GM23338 (cell line): ENCODE results near the gene CYP1B1. TPM values are rescaled to one million over a fixed set of nuclear protein-coding genes. Genes with fewer than 3 reads are reported as not detected.

Experiments used
- ATAC-seq: fragments of 200-7000 bp; cut with Tn5 transposase; 3 replicates; pipeline ENCODE4 v1.9.1; 2020
- DNase-seq: peaks from one replicate; pipeline ENCODE4 v3.0.0-alpha.2; 2015; ENCODE audit warnings: low spot score
- H2AFZ ChIP-seq: fragments of 200-600 bp; sonication (generic); 2 replicates; pipeline ENCODE4 v1.8.0; 2016; ENCODE audit warnings: antibody characterized with exemption, mild to moderate bottlenecking, moderate library complexity
- H3F3A ChIP-seq: fragments of 200-600 bp; sonication (generic); replicated peaks from 2 replicates; pipeline ENCODE4 v1.8.0; 2017; ENCODE audit warnings: antibody characterized with exemption, mixed run types, low read depth
- H3K27ac ChIP-seq: fragments of 200-600 bp; sonication (generic); 2 replicates; pipeline ENCODE4 v1.6.1; 2016; ENCODE audit warnings: low read depth
- H3K27me3 ChIP-seq: fragments of 200-600 bp; sonication (generic); 2 replicates; pipeline ENCODE4 v1.8.0; 2016; ENCODE audit warnings: mild to moderate bottlenecking, mixed run types, moderate library complexity; ENCODE audit not compliant: insufficient read depth
- H3K36me3 ChIP-seq: fragments of 200-600 bp; sonication (generic); 2 replicates; pipeline ENCODE4 v1.8.0; 2016; ENCODE audit warnings: mild to moderate bottlenecking; ENCODE audit not compliant: insufficient read depth
- H3K4me1 ChIP-seq: fragments of 200-600 bp; sonication (generic); 2 replicates; pipeline ENCODE4 v1.8.0; 2016; ENCODE audit warnings: mild to moderate bottlenecking, moderate library complexity; ENCODE audit not compliant: insufficient read depth
- H3K4me2 ChIP-seq: fragments of 200-600 bp; sonication (generic); 2 replicates; pipeline ENCODE4 v1.7.1; 2017; ENCODE audit warnings: mixed run types
- H3K4me3 ChIP-seq: fragments of 200-600 bp; sonication (generic); 2 replicates; pipeline ENCODE4 v1.6.1; 2016; ENCODE audit warnings: mixed run types
- H3K79me2 ChIP-seq: fragments of 200-600 bp; sonication (generic); replicated peaks from 2 replicates; pipeline ENCODE4 v1.8.0; 2017; ENCODE audit warnings: mild to moderate bottlenecking; ENCODE audit not compliant: insufficient read depth
- H3K9me2 ChIP-seq: fragments of 200-600 bp; sonication (generic); 2 replicates; pipeline ENCODE4 v1.8.0; 2017; ENCODE audit not compliant: insufficient read depth
- H4K20me1 ChIP-seq: fragments of 200-600 bp; sonication (generic); replicated peaks from 2 replicates; pipeline ENCODE4 v1.8.0; 2017; ENCODE audit warnings: mild to moderate bottlenecking; ENCODE audit not compliant: insufficient read depth
- H3K27ac Mint-ChIP-seq: 2 replicates; pipeline ENCODE4 v1.8.0; 2020; ENCODE audit warnings: inconsistent platforms, mild to moderate bottlenecking, moderate library complexity, mixed read lengths
- H3K27me3 Mint-ChIP-seq: 3 replicates; pipeline ENCODE4 v1.8.0; 2022; ENCODE audit warnings: low read depth, mild to moderate bottlenecking, moderate library complexity, mixed read lengths, inconsistent platforms; ENCODE audit not compliant: insufficient read depth, poor library complexity
- H3K36me3 Mint-ChIP-seq: 3 replicates; pipeline ENCODE4 v1.8.0; 2021; ENCODE audit warnings: low read depth, mild to moderate bottlenecking, inconsistent platforms, moderate library complexity, mixed read lengths
- H3K4me1 Mint-ChIP-seq: 3 replicates; pipeline ENCODE4 v1.8.0; 2020; ENCODE audit warnings: mild to moderate bottlenecking, inconsistent platforms, mixed read lengths
- H3K4me3 Mint-ChIP-seq: 3 replicates; pipeline ENCODE4 v1.8.0; 2021; ENCODE audit warnings: moderate library complexity, mild to moderate bottlenecking, inconsistent platforms, mixed read lengths
- H3K9me3 Mint-ChIP-seq: 3 replicates; pipeline ENCODE4 v1.8.0; 2020; ENCODE audit warnings: moderate library complexity, mild to moderate bottlenecking, inconsistent platforms, mixed read lengths
- CREB1 ChIP-seq: fragments of 250-450 bp; sonication (Bioruptor Pico); IDR thresholded peaks from 2 replicates; pipeline ENCODE4 v1.5.0; 2020; ENCODE audit warnings: low read depth, mild to moderate bottlenecking, moderate library complexity
- EZH2 ChIP-seq: fragments of 200-600 bp; sonication (generic); IDR thresholded peaks from one replicate; pipeline ENCODE4 v1.8.0; 2017; ENCODE audit warnings: antibody characterized with exemption, mild to moderate bottlenecking, low read depth; ENCODE audit not compliant: unreplicated experiment
- EZH2phosphoT487 ChIP-seq: fragments of 200-600 bp; sonication (generic); IDR thresholded peaks from one replicate; pipeline ENCODE4 v1.8.1; 2018; ENCODE audit warnings: antibody characterized with exemption; ENCODE audit not compliant: unreplicated experiment
- JUNB ChIP-seq: IDR thresholded peaks from one replicate; pipeline ENCODE4 v1.6.1; 2016; ENCODE audit warnings: antibody characterized with exemption; ENCODE audit not compliant: unreplicated experiment
- NANOG ChIP-seq: IDR thresholded peaks from 2 replicates; pipeline ENCODE4 v1.6.1; 2016; ENCODE audit warnings: antibody characterized with exemption, borderline replicate concordance
- STAT1 ChIP-seq: IDR thresholded peaks from one replicate; pipeline ENCODE4 v1.6.1; 2016; ENCODE audit warnings: antibody characterized with exemption; ENCODE audit not compliant: unreplicated experiment
- ZNF114 ChIP-seq: fragments of 250-450 bp; sonication (Bioruptor Pico); IDR thresholded peaks from 2 replicates; pipeline ENCODE4 v1.5.0; 2020; ENCODE audit warnings: mild to moderate bottlenecking, moderate library complexity
- ZNF331 ChIP-seq: fragments of 250-450 bp; sonication (Bioruptor Pico); IDR thresholded peaks from 2 replicates; pipeline ENCODE4 v1.5.0; 2020; ENCODE audit warnings: low read depth, mild to moderate bottlenecking, moderate library complexity
- polyA plus RNA-seq: library from polyadenylated mRNA; unstranded; fragments of >200 nt; fragmentation: Nextera tagmentation; extraction: Ambion mirVana; gene quantifications from 2 replicates; pipeline ENCODE4 v1.2.1, GENCODE V29; 2016
- total RNA-seq: library from RNA; depleted of rRNA; stranded (reverse); fragments of >200 nt; shearing (Covaris generic); gene quantifications from 2 replicates; pipeline ENCODE4 v1.2.3, GENCODE V29; 2014
- TF ChIP-seq, protein P1 (sequence below): IDR thresholded peaks from 2 replicates; pipeline ENCODE4 v1.6.1; 2016; ENCODE audit warnings: antibody characterized with exemption
- TF ChIP-seq, protein P2 (sequence below): IDR thresholded peaks from one replicate; pipeline ENCODE4 v1.6.1; 2018; ENCODE audit warnings: antibody characterized with exemption; ENCODE audit not compliant: unreplicated experiment

CYP1B1 gene
- total and polyA plus RNA-seq, 2 experiments from 2014 or later: 3.3 to 6.2 TPM

DNA sequence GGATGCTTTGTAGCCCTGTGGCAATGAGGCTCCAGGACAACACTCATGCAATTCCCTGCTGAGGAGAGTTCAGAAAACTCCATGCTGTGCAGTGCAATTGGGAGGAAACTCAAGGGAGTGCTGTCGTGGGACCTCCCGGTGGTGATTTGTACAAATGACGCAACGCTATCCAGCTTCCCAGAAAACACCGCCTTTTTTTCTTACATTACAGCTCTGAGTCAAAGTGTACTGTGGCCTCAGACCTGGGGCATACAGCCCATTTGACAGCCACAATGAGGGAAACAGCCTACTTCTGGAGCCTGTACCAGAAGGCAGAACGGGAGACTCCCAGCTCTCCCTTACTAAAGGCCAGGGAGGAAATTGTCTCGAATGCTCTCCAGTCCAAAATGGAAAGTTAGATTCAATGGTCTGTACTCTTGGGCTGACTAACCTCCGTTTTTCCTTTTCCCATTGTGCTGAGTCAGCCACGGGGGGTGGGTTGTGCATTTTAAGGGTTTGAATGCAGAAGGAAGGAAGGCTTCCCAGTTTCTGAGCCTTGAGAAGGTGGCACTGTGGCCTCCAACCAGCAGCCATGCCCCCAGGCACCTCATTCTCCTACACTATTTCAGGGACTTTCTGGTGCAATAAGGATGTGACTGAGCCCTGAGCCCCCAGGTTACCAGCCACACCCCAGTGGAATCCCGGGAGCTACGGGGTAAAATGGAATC is 16.4 kb upstream of the CYP1B1 start:
- DNase-seq (no peak), ATAC-seq (no peak)
- Mint-ChIP-seq H3K4me1 (peaks cover 45% of the 10 kb centered on the region), H3K27ac (no peak overlapping the region), H3K9me3 (no peaks in the 10 kb centered on the region; the same call in 2 of the 3 replicates), H3K27me3 (peaks cover 37% of the 10 kb centered on the region), H3K36me3 (no peaks in the 10 kb centered on the region), H3K4me3 (no peak overlapping the region)
- no peak overlapping the region for H3K27ac ChIP-seq
- TF ChIP-seq CREB1 (CRISPR knock-in tag) (no peak), NANOG (no peak), ZNF114 (CRISPR knock-in tag) (no peak)
- peaks cover 39% of the 10 kb centered on the region for H3K27me3 ChIP-seq
- no peak overlapping the region for H3K4me3 ChIP-seq
- peaks cover 51% of the 10 kb centered on the region for H3K4me1 ChIP-seq
- peak overlapping the region; percentile 69; the same call in 1 of the 2 replicates for H2AFZ ChIP-seq
- 0 out of 2 replicates have a peak, but pooled peaks cover 6% of the 10 kb centered on the region for H3K9me2 ChIP-seq
- no peaks in the 10 kb centered on the region for H3F3A ChIP-seq
- H4K20me1 ChIP-seq: no peaks in the 10 kb centered on the region
- H3K36me3 ChIP-seq: no peaks in the 10 kb centered on the region
- H3K4me2 ChIP-seq: peak overlapping the region; percentile 40; the same call in 1 of the 2 replicates
- H3K79me2 ChIP-seq: no peaks in the 10 kb centered on the region

DNA sequence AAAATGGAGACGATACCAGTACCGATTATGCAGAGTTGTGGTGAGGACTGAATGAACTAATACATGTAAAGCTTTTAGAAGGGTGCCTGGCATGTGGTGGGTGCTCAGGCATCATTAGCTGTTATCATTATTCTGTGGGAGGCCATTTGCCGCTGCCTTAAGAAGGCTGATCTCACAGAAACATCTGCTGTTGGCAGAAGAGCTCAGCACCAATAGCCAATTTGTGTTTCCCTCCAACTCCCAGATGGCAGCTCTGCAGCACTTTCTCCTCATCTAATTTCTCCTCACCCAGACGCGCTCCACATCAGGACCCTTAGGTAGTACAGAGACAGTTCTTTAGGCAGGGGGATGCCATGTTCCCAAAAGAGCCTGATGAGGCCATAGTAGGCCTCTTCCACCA is 15.8 kb upstream of the CYP1B1 start:
- Histone ChIP-seq H3K9me2 (0 out of 2 replicates have a peak, but pooled peaks cover 6% of the 10 kb centered on the region), H3K4me2 (peak overlapping the region; percentile 40; the same call in 1 of the 2 replicates), H3K27me3 (peaks cover 33% of the 10 kb centered on the region), H3K27ac (no peak overlapping the region), H3K4me3 (no peak overlapping the region), H3F3A (no peaks in the 10 kb centered on the region), H3K79me2 (no peaks in the 10 kb centered on the region), H4K20me1 (no peaks in the 10 kb centered on the region), H2AFZ (no peak overlapping the region), H3K4me1 (peaks cover 46% of the 10 kb centered on the region), H3K36me3 (no peaks in the 10 kb centered on the region)
- Mint-ChIP-seq H3K4me1 (peaks cover 45% of the 10 kb centered on the region), H3K27me3 (peaks cover 33% of the 10 kb centered on the region), H3K9me3 (no peaks in the 10 kb centered on the region; the same call in 2 of the 3 replicates), H3K4me3 (no peak overlapping the region), H3K27ac (no peak overlapping the region), H3K36me3 (no peaks in the 10 kb centered on the region)
- ATAC-seq: no peak
- DNase-seq: no peak
- TF ChIP-seq ZNF331 (CRISPR knock-in tag): no peak
- no peak for TF ChIP-seq EZH2
- TF ChIP-seq ZNF114 (CRISPR knock-in tag): no peak
- no peak for TF ChIP-seq CREB1 (CRISPR knock-in tag)
- TF ChIP-seq NANOG: no peak
- no peak for TF ChIP-seq STAT1
- TF ChIP-seq, protein P1, sequence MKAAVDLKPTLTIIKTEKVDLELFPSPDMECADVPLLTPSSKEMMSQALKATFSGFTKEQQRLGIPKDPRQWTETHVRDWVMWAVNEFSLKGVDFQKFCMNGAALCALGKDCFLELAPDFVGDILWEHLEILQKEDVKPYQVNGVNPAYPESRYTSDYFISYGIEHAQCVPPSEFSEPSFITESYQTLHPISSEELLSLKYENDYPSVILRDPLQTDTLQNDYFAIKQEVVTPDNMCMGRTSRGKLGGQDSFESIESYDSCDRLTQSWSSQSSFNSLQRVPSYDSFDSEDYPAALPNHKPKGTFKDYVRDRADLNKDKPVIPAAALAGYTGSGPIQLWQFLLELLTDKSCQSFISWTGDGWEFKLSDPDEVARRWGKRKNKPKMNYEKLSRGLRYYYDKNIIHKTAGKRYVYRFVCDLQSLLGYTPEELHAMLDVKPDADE: no peak
- TF ChIP-seq EZH2phosphoT487: no peak
- TF ChIP-seq, protein P2, sequence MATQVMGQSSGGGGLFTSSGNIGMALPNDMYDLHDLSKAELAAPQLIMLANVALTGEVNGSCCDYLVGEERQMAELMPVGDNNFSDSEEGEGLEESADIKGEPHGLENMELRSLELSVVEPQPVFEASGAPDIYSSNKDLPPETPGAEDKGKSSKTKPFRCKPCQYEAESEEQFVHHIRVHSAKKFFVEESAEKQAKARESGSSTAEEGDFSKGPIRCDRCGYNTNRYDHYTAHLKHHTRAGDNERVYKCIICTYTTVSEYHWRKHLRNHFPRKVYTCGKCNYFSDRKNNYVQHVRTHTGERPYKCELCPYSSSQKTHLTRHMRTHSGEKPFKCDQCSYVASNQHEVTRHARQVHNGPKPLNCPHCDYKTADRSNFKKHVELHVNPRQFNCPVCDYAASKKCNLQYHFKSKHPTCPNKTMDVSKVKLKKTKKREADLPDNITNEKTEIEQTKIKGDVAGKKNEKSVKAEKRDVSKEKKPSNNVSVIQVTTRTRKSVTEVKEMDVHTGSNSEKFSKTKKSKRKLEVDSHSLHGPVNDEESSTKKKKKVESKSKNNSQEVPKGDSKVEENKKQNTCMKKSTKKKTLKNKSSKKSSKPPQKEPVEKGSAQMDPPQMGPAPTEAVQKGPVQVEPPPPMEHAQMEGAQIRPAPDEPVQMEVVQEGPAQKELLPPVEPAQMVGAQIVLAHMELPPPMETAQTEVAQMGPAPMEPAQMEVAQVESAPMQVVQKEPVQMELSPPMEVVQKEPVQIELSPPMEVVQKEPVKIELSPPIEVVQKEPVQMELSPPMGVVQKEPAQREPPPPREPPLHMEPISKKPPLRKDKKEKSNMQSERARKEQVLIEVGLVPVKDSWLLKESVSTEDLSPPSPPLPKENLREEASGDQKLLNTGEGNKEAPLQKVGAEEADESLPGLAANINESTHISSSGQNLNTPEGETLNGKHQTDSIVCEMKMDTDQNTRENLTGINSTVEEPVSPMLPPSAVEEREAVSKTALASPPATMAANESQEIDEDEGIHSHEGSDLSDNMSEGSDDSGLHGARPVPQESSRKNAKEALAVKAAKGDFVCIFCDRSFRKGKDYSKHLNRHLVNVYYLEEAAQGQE: no peak
- TF ChIP-seq JUNB: no peak
